ENCODE results near the gene CD27.
A peak's percentile ranks its signal among the peaks of the same experiment; 100 is the strongest.

The CD27 gene

GRCh38 chr12:6416596-6416995, 28.2 kb upstream of the CD27 start:
- no peak for TF ChIP-seq CTCF (IDR thresholded peaks at IDR 0.05; ENCODE audit: low read depth, low read length)
- no peak overlapping the region for H3K4me3 ChIP-seq (replicated peaks in 1 of 2; ENCODE audit: low read depth in 2 of 2, low read length in 2 of 2)
- DNase-seq (ENCODE audit: low read depth in 2 of 2) = no peak

GRCh38 chr12:6418796-6419195, 26.0 kb upstream of the CD27 start:
- TF ChIP-seq CTCF (IDR thresholded peaks at IDR 0.05; ENCODE audit: low read depth, low read length) = no peak
- H3K4me3 ChIP-seq (replicated peaks in 1 of 2; ENCODE audit: low read depth in 2 of 2, low read length in 2 of 2) = no peak overlapping the region

GRCh38 chr12:6420364-6420763, 24.4 kb upstream of the CD27 start:
- DNase-seq (ENCODE audit: low read depth in 2 of 2) = no peak
- no peak for TF ChIP-seq CTCF (IDR thresholded peaks at IDR 0.05; ENCODE audit: low read depth, low read length)

More at GRCh38 chr12:6418796-6419195, 26.0 kb upstream of the CD27 start:
- no peak for DNase-seq (ENCODE audit: low read depth in 2 of 2)

GRCh38 chr12:6423267-6424007, 21.3 kb upstream of the CD27 start:
- peak; percentile 78 for TF ChIP-seq CTCF (IDR thresholded peaks at IDR 0.05; ENCODE audit: low read depth, low read length)
- H3K4me3 ChIP-seq (replicated peaks in 1 of 2; ENCODE audit: low read depth in 2 of 2, low read length in 2 of 2) = no peak overlapping the region

More at GRCh38 chr12:6420364-6420763, 24.4 kb upstream of the CD27 start:
- H3K4me3 ChIP-seq (replicated peaks in 1 of 2; ENCODE audit: low read depth in 2 of 2, low read length in 2 of 2) = no peak overlapping the region

GRCh38 chr12:6424008-6424347, 20.8 kb upstream of the CD27 start:
- no peak for TF ChIP-seq CTCF (IDR thresholded peaks at IDR 0.05; ENCODE audit: low read depth, low read length)
- DNase-seq (ENCODE audit: low read depth in 2 of 2) = no peak
- no peak overlapping the region for H3K4me3 ChIP-seq (replicated peaks in 1 of 2; ENCODE audit: low read depth in 2 of 2, low read length in 2 of 2)

More at GRCh38 chr12:6423267-6424007, 21.3 kb upstream of the CD27 start:
- DNase-seq (ENCODE audit: low read depth in 2 of 2) = peak; percentile 96

- no peak for TF ChIP-seq CTCF (IDR thresholded peaks at IDR 0.05; ENCODE audit: low read depth, low read length)
- no peak overlapping the region for H3K4me3 ChIP-seq (replicated peaks in 1 of 2; ENCODE audit: low read depth in 2 of 2, low read length in 2 of 2)
- DNase-seq (ENCODE audit: low read depth in 2 of 2) = no peak
Observed at GRCh38 chr12:6424866-6425265, 19.9 kb upstream of the CD27 start.

Measured in cardiac fibroblast (primary cell).